HUDEP-2 (cell line): ENCODE measurements around the gene PSD2.

Experiments
- DNase-seq, 76 experiments: peaks; one replicate each; lab custom pipeline; 2025; ENCODE audit not compliant: unreplicated experiment in 76 of 76; lab: John Stamatoyannopoulos, UW

PSD2 gene

GRCh38 chr5:139763280-139763929 lies 32.2 kb upstream of the PSD2 start:
- DNase-seq = no peak

- DNase-seq = no peak
These were observed 31.4 kb upstream of the PSD2 start for GRCh38 chr5:139763930-139764791.

GRCh38 chr5:139764886-139765408 lies 30.7 kb upstream of the PSD2 start:
- no peak for DNase-seq

DNA sequence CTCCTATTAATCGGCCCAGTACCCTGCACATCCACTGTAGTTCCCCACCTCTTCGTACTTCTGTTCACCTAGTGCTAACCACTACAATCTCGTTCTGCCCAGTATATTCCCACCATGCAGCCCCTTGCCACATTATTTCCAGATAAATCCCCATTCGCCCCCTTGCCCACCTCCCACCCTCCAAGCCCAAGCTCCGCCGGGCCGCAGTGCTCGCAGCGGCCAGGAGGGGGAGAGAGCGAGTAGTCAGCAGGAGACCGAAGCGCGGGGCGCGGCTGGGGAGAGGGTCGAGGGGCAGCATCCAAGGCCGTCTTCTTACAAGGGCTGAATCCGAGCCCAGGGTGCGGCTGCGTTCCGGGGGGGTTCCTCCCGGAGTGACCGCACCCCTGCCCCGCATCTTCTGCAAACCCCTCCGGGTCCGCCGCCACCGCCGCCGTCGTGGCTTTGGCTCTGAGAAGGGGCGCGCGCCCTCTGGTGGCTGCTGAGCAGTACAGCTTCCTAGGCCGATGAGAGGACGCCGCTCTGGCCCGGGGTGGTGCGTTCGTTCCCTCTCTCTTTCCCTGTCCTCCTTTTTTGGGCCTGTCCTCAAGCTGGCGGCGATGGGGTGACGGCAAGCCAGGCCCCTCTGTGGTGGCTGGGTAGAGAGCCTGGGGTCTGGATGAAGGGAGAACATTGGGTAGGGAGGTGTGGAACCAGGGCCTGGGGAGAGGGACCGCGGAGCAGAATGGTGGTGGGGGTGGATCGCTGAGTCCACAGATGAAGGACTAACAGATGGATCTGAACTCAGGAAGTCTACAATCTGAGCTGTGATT lies 30.0 kb upstream of the PSD2 start:
- DNase-seq = peak in 65 of 76 experiments; percentile 4 to 97 (median 63)

DNA sequence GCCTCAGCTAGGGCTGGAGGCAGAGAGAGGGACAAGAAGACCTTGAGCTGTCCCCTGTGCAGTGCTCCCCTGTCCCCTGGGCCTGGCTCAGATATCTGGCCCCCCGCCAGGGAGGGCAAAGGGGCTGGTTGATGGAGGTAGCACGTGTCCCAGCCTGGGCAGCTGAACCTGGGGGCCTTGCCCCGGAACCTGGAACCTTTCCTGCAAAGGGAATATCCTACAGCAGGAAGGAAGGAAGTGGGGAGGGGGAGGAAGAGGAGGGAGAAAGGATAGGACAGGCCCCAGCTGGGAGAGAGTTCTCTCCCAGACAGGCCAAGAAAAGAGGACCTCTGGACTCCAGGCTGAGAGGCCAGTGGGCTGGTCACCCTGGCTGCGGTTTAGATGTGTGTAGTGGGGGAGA lies 27.6 kb upstream of the PSD2 start:
- DNase-seq = no peak

GRCh38 chr5:139768807-139769465 lies 26.7 kb upstream of the PSD2 start:
- DNase-seq = no peak

GRCh38 chr5:139769477-139769876 lies 26.1 kb upstream of the PSD2 start:
- no peak for DNase-seq

DNA sequence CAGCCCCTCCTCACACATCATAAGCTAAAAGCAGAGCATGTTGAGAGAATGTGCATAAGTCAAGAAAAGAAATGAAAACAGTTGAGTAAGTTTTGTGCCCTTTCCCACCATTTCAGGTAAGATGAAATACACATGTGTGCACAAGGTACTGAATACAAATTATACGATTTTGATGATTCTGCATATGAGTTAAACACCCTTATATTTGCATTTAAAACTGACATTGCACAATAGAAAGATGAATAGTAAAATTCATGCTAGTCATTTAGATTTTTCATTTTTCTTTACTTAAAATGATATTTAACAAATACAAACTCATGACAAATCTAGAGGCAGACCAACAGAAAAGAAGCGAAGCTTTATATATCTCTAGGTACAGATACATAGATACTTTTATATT lies 24.9 kb upstream of the PSD2 start:
- no peak for DNase-seq

- DNase-seq = no peak
These were observed 23.4 kb upstream of the PSD2 start for GRCh38 chr5:139772089-139772791.

DNA sequence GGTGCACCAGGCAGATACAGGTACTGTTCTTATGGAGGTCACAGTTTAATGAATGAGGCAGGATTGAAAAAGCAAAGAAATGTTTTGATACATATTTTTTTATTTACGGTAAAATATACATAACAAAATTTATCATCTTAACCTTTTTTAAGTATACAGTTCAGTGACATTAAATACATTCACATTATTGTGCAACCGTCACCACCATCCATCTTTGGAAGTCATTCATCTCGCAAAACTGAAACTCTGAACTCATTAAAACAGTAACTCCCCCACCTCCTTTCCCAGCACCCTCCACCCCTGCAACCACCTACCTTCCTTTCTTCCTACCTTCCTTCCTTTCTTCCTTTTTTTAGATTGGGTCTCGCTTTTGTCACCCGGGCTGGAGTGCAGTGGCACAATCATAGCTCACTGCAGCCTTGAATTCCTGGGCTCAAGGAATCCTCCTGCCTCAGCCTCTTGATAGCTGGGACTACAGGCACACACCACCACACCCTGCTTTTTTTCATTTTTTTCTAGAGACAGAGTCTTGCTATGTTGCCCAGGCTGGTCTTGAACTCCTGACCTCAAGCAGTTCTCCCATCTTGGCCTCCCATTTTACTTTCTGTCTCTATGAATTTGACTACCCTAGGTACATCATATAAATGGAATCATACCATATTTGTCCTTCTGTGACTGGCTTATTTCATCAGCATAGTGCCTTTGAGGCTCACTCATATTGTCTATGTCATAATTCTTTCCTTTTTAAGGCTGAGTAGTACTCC lies 22.5 kb upstream of the PSD2 start:
- no peak for DNase-seq

- DNase-seq = peak in 66 of 76 experiments; percentile 6 to 82 (median 60)
These were observed 20.5 kb upstream of the PSD2 start for GRCh38 chr5:139774980-139775661.

DNA sequence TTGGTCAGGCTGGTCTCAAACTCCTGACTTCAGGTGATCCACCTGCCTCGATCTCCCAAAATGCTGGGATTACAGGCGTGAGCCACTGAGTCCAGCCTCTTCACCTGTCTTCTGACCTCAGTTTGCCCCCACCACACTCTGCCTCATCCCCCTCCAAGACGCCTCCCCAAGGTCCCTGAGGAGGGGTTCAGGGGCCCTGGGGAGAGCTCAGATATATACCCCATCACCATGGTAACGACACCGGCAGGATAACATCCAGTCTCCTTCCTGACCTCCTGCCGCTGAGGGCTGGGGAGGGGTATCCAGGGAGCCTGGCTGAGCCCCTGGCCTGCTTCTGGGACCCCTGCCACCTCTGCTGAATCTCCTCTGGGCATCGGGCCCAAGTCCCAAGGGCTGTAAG lies 19.7 kb upstream of the PSD2 start:
- DNase-seq = no peak

DNA sequence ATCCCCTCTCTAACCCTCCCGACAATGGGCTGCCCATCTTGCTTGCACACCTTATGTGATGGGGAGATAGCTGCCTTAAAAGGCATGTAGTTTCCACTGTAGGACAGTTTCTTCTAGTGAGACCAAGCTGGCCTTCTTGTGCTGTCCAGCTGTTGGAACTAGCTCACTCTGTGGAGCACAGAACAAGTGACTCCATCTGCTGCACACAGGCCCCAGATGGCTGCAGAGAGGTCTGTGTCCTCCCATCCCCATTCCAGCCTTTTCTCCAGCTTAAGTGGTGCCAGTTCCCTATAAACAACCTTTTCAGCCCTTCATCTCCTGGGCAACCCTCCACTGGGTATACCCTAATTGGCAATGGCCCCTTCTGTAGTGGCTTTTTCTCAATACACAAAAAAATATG lies 18.7 kb upstream of the PSD2 start:
- DNase-seq = no peak

DNA sequence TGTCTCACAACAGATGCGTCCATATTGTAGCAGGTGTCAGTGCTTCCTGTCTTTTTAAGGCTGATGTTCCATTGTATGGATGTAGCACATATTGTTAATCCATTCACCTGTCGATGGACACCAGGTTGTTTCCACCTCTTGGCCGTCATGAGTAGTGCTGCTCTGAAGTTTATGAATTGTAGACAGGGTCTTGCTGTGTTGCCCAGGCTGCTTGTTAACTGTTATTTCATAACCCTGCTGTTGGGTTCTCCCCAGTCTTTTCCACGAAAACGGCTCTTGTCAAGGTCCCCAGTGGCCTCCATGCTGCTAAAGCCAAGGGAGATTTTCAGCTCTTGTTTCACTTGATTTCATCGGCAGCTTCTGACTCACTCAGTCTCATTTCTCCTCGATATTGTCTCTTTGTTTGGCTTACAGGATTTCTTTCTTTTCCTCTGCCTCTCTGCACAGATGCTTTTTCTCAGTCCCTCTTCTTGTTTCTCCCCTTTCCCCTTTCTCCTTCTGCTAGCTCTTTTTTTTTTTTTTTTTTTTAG lies 12.1 kb upstream of the PSD2 start:
- DNase-seq = no peak

DNA sequence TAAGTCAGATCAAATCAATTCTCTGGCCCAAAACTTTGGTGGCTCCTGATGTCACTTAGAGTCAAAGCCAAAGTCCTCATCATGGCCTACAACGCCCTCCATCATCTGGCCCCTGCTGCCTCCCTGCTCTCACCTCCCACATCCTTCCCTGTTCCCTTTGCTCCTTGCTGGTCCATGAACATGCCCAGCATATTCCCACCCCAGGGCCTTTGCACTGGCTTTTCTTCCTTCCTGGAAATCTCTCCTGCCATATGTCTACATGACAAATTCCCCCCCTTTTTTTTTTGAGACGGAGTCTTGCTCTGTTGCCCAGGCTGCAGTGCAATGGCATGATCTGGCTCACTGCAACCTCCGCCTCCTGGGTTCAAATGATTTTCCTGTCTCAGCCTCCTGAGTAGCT lies 11.1 kb upstream of the PSD2 start:
- no peak for DNase-seq

GRCh38 chr5:139787257-139787567 lies 8.4 kb upstream of the PSD2 start:
- DNase-seq = no peak

GRCh38 chr5:139787568-139788293 lies 7.9 kb upstream of the PSD2 start:
- DNase-seq = peak in 61 of 76 experiments; percentile 1 to 82 (median 54)
